Measurements from ENCODE around the gene MGMT. TPM values are rescaled to one million over a fixed set of nuclear protein-coding genes. Genes with fewer than 3 reads are reported as not detected.

The MGMT gene
- total RNA-seq, 1 donor from 2014 or later: 19.6 TPM

GRCh38 chr10:129483430-129484010 lies 16.5 kb downstream of the MGMT start:
- Mint-ChIP-seq H3K9me3 (peaks cover 43% of the 10 kb centered on the region), H3K27me3 (ENCODE audit: insufficient read depth) (peaks cover 1% of the 10 kb centered on the region), H3K4me1 (ENCODE audit: low read depth) (peaks cover 7% of the 10 kb centered on the region), H3K36me3 (ENCODE audit: low read depth) (peaks cover 13% of the 10 kb centered on the region), H3K27ac (no peak overlapping the region), H3K4me3 (no peak overlapping the region)
- DNase-seq (ENCODE audit: low spot score): no peak
- intact Hi-C loops (cut with micrococcal nuclease): no loop called here

- Mint-ChIP-seq H3K4me3 (no peak overlapping the region), H3K9me3 (peaks cover 65% of the 10 kb centered on the region), H3K27me3 (ENCODE audit: insufficient read depth) (no peaks in the 10 kb centered on the region), H3K36me3 (ENCODE audit: low read depth) (peaks cover 12% of the 10 kb centered on the region), H3K4me1 (ENCODE audit: low read depth) (peaks cover 4% of the 10 kb centered on the region), H3K27ac (no peak overlapping the region)
- intact Hi-C loops (cut with micrococcal nuclease): no loop called here
- no peak for DNase-seq (ENCODE audit: low spot score)
Observed at GRCh38 chr10:129486805-129487204, 19.8 kb downstream of the MGMT start.

- peaks cover 50% of the 10 kb centered on the region for H3K9me3 Mint-ChIP-seq
- intact Hi-C loops (cut with micrococcal nuclease): no loop called here
Observed at GRCh38 chr10:129491123-129491734, 24.2 kb downstream of the MGMT start.

GRCh38 chr10:129494176-129494575 lies 27.1 kb downstream of the MGMT start:
- no peaks in the 10 kb centered on the region for H3K27me3 Mint-ChIP-seq (ENCODE audit: insufficient read depth)
- intact Hi-C loops (cut with micrococcal nuclease): no loop called here

More at GRCh38 chr10:129491123-129491734, 24.2 kb downstream of the MGMT start:
- no peaks in the 10 kb centered on the region for H3K4me1 Mint-ChIP-seq (ENCODE audit: low read depth)
- H3K27me3 Mint-ChIP-seq (ENCODE audit: insufficient read depth): no peaks in the 10 kb centered on the region
- H3K36me3 Mint-ChIP-seq (ENCODE audit: low read depth): peaks cover 8% of the 10 kb centered on the region
- H3K27ac Mint-ChIP-seq: no peak overlapping the region
- DNase-seq (ENCODE audit: low spot score): no peak
- H3K4me3 Mint-ChIP-seq: no peak overlapping the region

GRCh38 chr10:129494740-129495139 lies 27.7 kb downstream of the MGMT start:
- no peaks in the 10 kb centered on the region for H3K27me3 Mint-ChIP-seq (ENCODE audit: insufficient read depth)
- H3K36me3 Mint-ChIP-seq (ENCODE audit: low read depth): peaks cover 12% of the 10 kb centered on the region
- H3K4me1 Mint-ChIP-seq (ENCODE audit: low read depth): peaks cover 8% of the 10 kb centered on the region
- H3K27ac Mint-ChIP-seq: no peak overlapping the region
- no peak overlapping the region for H3K4me3 Mint-ChIP-seq
- intact Hi-C loops (cut with micrococcal nuclease): no loop called here
- peaks cover 44% of the 10 kb centered on the region for H3K9me3 Mint-ChIP-seq
- DNase-seq (ENCODE audit: low spot score): no peak

More at GRCh38 chr10:129494176-129494575, 27.1 kb downstream of the MGMT start:
- Mint-ChIP-seq H3K4me1 (ENCODE audit: low read depth) (peaks cover 7% of the 10 kb centered on the region), H3K9me3 (peaks cover 47% of the 10 kb centered on the region), H3K27ac (no peak overlapping the region), H3K36me3 (ENCODE audit: low read depth) (peaks cover 12% of the 10 kb centered on the region), H3K4me3 (no peak overlapping the region)
- DNase-seq (ENCODE audit: low spot score): no peak

GRCh38 chr10:129495256-129495655 lies 28.2 kb downstream of the MGMT start:
- H3K36me3 Mint-ChIP-seq (ENCODE audit: low read depth): peaks cover 12% of the 10 kb centered on the region
- H3K4me1 Mint-ChIP-seq (ENCODE audit: low read depth): peaks cover 8% of the 10 kb centered on the region
- intact Hi-C loops (cut with micrococcal nuclease): no loop called here
- peaks cover 43% of the 10 kb centered on the region for H3K9me3 Mint-ChIP-seq
- no peaks in the 10 kb centered on the region for H3K27me3 Mint-ChIP-seq (ENCODE audit: insufficient read depth)
- no peak overlapping the region for H3K4me3 Mint-ChIP-seq
- H3K27ac Mint-ChIP-seq: no peak overlapping the region
- no peak for DNase-seq (ENCODE audit: low spot score)

GRCh38 chr10:129495698-129496097 lies 28.7 kb downstream of the MGMT start:
- Mint-ChIP-seq H3K27me3 (ENCODE audit: insufficient read depth) (no peaks in the 10 kb centered on the region), H3K9me3 (peaks cover 41% of the 10 kb centered on the region), H3K36me3 (ENCODE audit: low read depth) (peaks cover 12% of the 10 kb centered on the region), H3K27ac (no peak overlapping the region), H3K4me1 (ENCODE audit: low read depth) (peaks cover 8% of the 10 kb centered on the region), H3K4me3 (no peak overlapping the region)
- intact Hi-C loops (cut with micrococcal nuclease): no loop called here
- DNase-seq (ENCODE audit: low spot score): no peak

- Mint-ChIP-seq H3K9me3 (peaks cover 28% of the 10 kb centered on the region), H3K4me3 (no peak overlapping the region), H3K27me3 (ENCODE audit: insufficient read depth) (no peaks in the 10 kb centered on the region), H3K4me1 (ENCODE audit: low read depth) (peaks cover 8% of the 10 kb centered on the region), H3K36me3 (ENCODE audit: low read depth) (peaks cover 10% of the 10 kb centered on the region), H3K27ac (no peak overlapping the region)
- DNase-seq (ENCODE audit: low spot score): no peak
- intact Hi-C loops (cut with micrococcal nuclease): no loop called here
Observed at GRCh38 chr10:129497013-129497412, 30.0 kb downstream of the MGMT start.

GRCh38 chr10:129498680-129499079 lies 31.6 kb downstream of the MGMT start:
- DNase-seq (ENCODE audit: low spot score): no peak
- Mint-ChIP-seq H3K4me3 (no peak overlapping the region), H3K36me3 (ENCODE audit: low read depth) (peaks cover 7% of the 10 kb centered on the region), H3K27me3 (ENCODE audit: insufficient read depth) (no peaks in the 10 kb centered on the region), H3K27ac (peak overlapping the region; percentile 51), H3K4me1 (ENCODE audit: low read depth) (peaks cover 8% of the 10 kb centered on the region), H3K9me3 (peaks cover 14% of the 10 kb centered on the region)
- intact Hi-C loops (cut with micrococcal nuclease): no loop called here

- no peaks in the 10 kb centered on the region for H3K27me3 Mint-ChIP-seq (ENCODE audit: insufficient read depth)
- peaks cover 5% of the 10 kb centered on the region for H3K36me3 Mint-ChIP-seq (ENCODE audit: low read depth)
- no peak for DNase-seq (ENCODE audit: low spot score)
- peaks cover 8% of the 10 kb centered on the region for H3K4me1 Mint-ChIP-seq (ENCODE audit: low read depth)
- peaks cover 18% of the 10 kb centered on the region for H3K9me3 Mint-ChIP-seq
- H3K4me3 Mint-ChIP-seq: no peak overlapping the region
- no peak overlapping the region for H3K27ac Mint-ChIP-seq
- intact Hi-C loops (cut with micrococcal nuclease): no loop called here
Observed at GRCh38 chr10:129500617-129501339, 33.7 kb downstream of the MGMT start.

GRCh38 chr10:129501652-129502436 lies 34.8 kb downstream of the MGMT start:
- Mint-ChIP-seq H3K9me3 (peaks cover 23% of the 10 kb centered on the region), H3K4me3 (no peak overlapping the region), H3K36me3 (ENCODE audit: low read depth) (peaks cover 3% of the 10 kb centered on the region), H3K27ac (no peak overlapping the region), H3K27me3 (ENCODE audit: insufficient read depth) (no peaks in the 10 kb centered on the region), H3K4me1 (ENCODE audit: low read depth) (peaks cover 8% of the 10 kb centered on the region)
- intact Hi-C loops (cut with micrococcal nuclease): no loop called here
- no peak for DNase-seq (ENCODE audit: low spot score)

GRCh38 chr10:129502448-129502847 lies 35.4 kb downstream of the MGMT start:
- H3K27me3 Mint-ChIP-seq (ENCODE audit: insufficient read depth): no peaks in the 10 kb centered on the region
- no peak for DNase-seq (ENCODE audit: low spot score)
- H3K27ac Mint-ChIP-seq: no peak overlapping the region
- H3K9me3 Mint-ChIP-seq: peaks cover 29% of the 10 kb centered on the region
- intact Hi-C loops (cut with micrococcal nuclease): no loop called here
- peaks cover 3% of the 10 kb centered on the region for H3K36me3 Mint-ChIP-seq (ENCODE audit: low read depth)
- peaks cover 8% of the 10 kb centered on the region for H3K4me1 Mint-ChIP-seq (ENCODE audit: low read depth)
- H3K4me3 Mint-ChIP-seq: no peak overlapping the region

Data from activated T-helper 1 cell treated with anti-CD3 and anti-CD28 coated beads, Interleukin-12 subunit alpha, Interleukin-12 subunit beta, Interleukin-2, Interleukin-4 antibody, amounts not matched to agents 30 ng/mL and 10 ng/mL and 1 ng/mL, durations not matched to agents 14 hours and 24 hours and 36 hours (primary cell).